DND-41 (cell line): ENCODE measurements around the gene FGF7.

Source experiments
- ATAC-seq: fragments of 200-7000 bp; cut with Tn5 transposase; 3 replicates; pipeline ENCODE4 v1.9.1; 2021; ENCODE audit warnings: low read depth; ENCODE audit not compliant: insufficient read depth
- DNase-seq: peaks from one replicate; pipeline ENCODE4 v3.0.0-alpha.2; 2020
- H2AFZ ChIP-seq: 2 replicates; pipeline ENCODE4 v1.6.0; 2012; ENCODE audit warnings: low read depth, low read length
- H3K27ac ChIP-seq: 2 replicates; pipeline ENCODE4 v1.5.1; 2012; ENCODE audit warnings: low read length, inconsistent platforms
- H3K27me3 ChIP-seq: fragments of 200-600 bp; sonication (generic); 2 replicates; pipeline ENCODE4 v1.6.0; 2012; ENCODE audit warnings: low read length, mild to moderate bottlenecking, inconsistent platforms; ENCODE audit not compliant: insufficient read depth, poor library complexity
- H3K36me3 ChIP-seq: 2 replicates; pipeline ENCODE4 v1.5.1; 2012; ENCODE audit warnings: low read length, inconsistent platforms; ENCODE audit not compliant: insufficient read depth
- H3K4me1 ChIP-seq: 2 replicates; pipeline ENCODE4 v1.5.1; 2012; ENCODE audit warnings: mild to moderate bottlenecking, low read length; ENCODE audit not compliant: insufficient read depth
- H3K4me2 ChIP-seq: 2 replicates; pipeline ENCODE4 v1.6.0; 2012; ENCODE audit warnings: mild to moderate bottlenecking, moderate library complexity, low read length, inconsistent platforms; ENCODE audit not compliant: insufficient read depth
- H3K4me3 ChIP-seq, 2 experiments: fragments of 200-600 bp in 1 of 2; shearing (Covaris generic) in 1 of 2; 2 replicates each; pipeline ENCODE4 v1.5.1; 2012 to 2016; ENCODE audit warnings: inconsistent platforms in 2 of 2, low read length in 2 of 2, mild to moderate bottlenecking in 2 of 2, low read depth in 1 of 2, moderate library complexity in 1 of 2
- H3K79me2 ChIP-seq: 2 replicates; pipeline ENCODE4 v1.6.0; 2012; ENCODE audit warnings: low read length, inconsistent platforms; ENCODE audit not compliant: insufficient read depth
- H3K9ac ChIP-seq: 2 replicates; pipeline ENCODE4 v1.6.0; 2012; ENCODE audit warnings: low read depth, mild to moderate bottlenecking, inconsistent platforms, low read length, moderate library complexity
- H3K9me3 ChIP-seq: 2 replicates; pipeline ENCODE4 v1.5.1; 2012; ENCODE audit warnings: low read length, moderate library complexity, mild to moderate bottlenecking, inconsistent platforms; ENCODE audit not compliant: insufficient read depth, severe bottlenecking
- H4K20me1 ChIP-seq: 2 replicates; pipeline ENCODE4 v1.6.0; 2012; ENCODE audit warnings: low read length; ENCODE audit not compliant: insufficient read depth
- EZH2 ChIP-seq: IDR thresholded peaks from 3 replicates; pipeline ENCODE4 v1.6.1; 2012; ENCODE audit warnings: borderline replicate concordance, low read depth, mild to moderate bottlenecking, moderate library complexity, low read length, inconsistent platforms; ENCODE audit not compliant: severe bottlenecking
- TF ChIP-seq, protein P1 (sequence below): IDR thresholded peaks from 2 replicates; pipeline ENCODE4 v1.5.1; 2012; ENCODE audit warnings: borderline replicate concordance, low read length, moderate library complexity, mild to moderate bottlenecking; ENCODE audit not compliant: poor library complexity, severe bottlenecking; ENCODE audit errors: extremely low read depth

The FGF7 gene

GRCh38 chr15:49435174-49435573 is 12.1 kb downstream of the FGF7 start:
- no peaks in the 10 kb centered on the region for H4K20me1 ChIP-seq
- TF ChIP-seq EZH2, result no peak
- TF ChIP-seq, protein P1, sequence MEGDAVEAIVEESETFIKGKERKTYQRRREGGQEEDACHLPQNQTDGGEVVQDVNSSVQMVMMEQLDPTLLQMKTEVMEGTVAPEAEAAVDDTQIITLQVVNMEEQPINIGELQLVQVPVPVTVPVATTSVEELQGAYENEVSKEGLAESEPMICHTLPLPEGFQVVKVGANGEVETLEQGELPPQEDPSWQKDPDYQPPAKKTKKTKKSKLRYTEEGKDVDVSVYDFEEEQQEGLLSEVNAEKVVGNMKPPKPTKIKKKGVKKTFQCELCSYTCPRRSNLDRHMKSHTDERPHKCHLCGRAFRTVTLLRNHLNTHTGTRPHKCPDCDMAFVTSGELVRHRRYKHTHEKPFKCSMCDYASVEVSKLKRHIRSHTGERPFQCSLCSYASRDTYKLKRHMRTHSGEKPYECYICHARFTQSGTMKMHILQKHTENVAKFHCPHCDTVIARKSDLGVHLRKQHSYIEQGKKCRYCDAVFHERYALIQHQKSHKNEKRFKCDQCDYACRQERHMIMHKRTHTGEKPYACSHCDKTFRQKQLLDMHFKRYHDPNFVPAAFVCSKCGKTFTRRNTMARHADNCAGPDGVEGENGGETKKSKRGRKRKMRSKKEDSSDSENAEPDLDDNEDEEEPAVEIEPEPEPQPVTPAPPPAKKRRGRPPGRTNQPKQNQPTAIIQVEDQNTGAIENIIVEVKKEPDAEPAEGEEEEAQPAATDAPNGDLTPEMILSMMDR, result no peak
- no peaks in the 10 kb centered on the region for H3K9me3 ChIP-seq
- DNase-seq, result no peak
- no peaks in the 10 kb centered on the region for H3K4me1 ChIP-seq
- H3K4me3 ChIP-seq, result no peak overlapping the region
- peaks cover 3% of the 10 kb centered on the region for H3K27me3 ChIP-seq
- no peaks in the 10 kb centered on the region for H3K79me2 ChIP-seq
- H3K9ac ChIP-seq, result no peak overlapping the region
- H3K36me3 ChIP-seq, result no peaks in the 10 kb centered on the region
- no peak for ATAC-seq
- H3K4me2 ChIP-seq, result no peak overlapping the region
- no peak overlapping the region for H3K27ac ChIP-seq
- H2AFZ ChIP-seq, result no peak overlapping the region

- Histone ChIP-seq H3K9ac (no peak overlapping the region), H3K27me3 (no peaks in the 10 kb centered on the region), H3K27ac (no peak overlapping the region), H3K9me3 (no peaks in the 10 kb centered on the region), H3K4me3 (no peak overlapping the region), H3K36me3 (no peaks in the 10 kb centered on the region), H3K4me1 (no peaks in the 10 kb centered on the region), H3K4me2 (no peak overlapping the region), H3K79me2 (no peaks in the 10 kb centered on the region), H2AFZ (no peak overlapping the region), H4K20me1 (no peaks in the 10 kb centered on the region)
- TF ChIP-seq EZH2, result no peak
- TF ChIP-seq, protein P1, result no peak
- DNase-seq, result no peak
- no peak for ATAC-seq
These were observed 13.7 kb downstream of the FGF7 start for GRCh38 chr15:49436751-49437150.

GRCh38 chr15:49438962-49439631 is 16.1 kb downstream of the FGF7 start:
- no peak overlapping the region for H2AFZ ChIP-seq
- ATAC-seq, result no peak
- H3K4me2 ChIP-seq, result no peak overlapping the region
- H3K36me3 ChIP-seq, result no peaks in the 10 kb centered on the region
- H4K20me1 ChIP-seq, result no peaks in the 10 kb centered on the region
- TF ChIP-seq, protein P1, result no peak
- TF ChIP-seq EZH2, result no peak
- no peak for DNase-seq
- H3K27me3 ChIP-seq, result no peaks in the 10 kb centered on the region
- no peak overlapping the region for H3K27ac ChIP-seq
- H3K4me1 ChIP-seq, result no peaks in the 10 kb centered on the region
- no peak overlapping the region for H3K9ac ChIP-seq
- no peak overlapping the region for H3K4me3 ChIP-seq
- H3K9me3 ChIP-seq, result no peaks in the 10 kb centered on the region
- no peaks in the 10 kb centered on the region for H3K79me2 ChIP-seq
